CD8-positive, alpha-beta memory T cell (primary cell): ENCODE data around the gene HECTD4. TPM values are rescaled to one million over a fixed set of nuclear protein-coding genes. Genes with fewer than 3 reads are reported as not detected.

ENCODE experiments used
- CTCF ChIA-PET: fragments of 350-600 bp; sonication (Branson Sonifier 250); formaldehyde crosslinking; loops from one replicate; lab custom pipeline; 2021; ENCODE audit warnings: antibody characterized with exemption; lab: Charles Lee
- POLR2A ChIA-PET: fragments of 350-600 bp; sonication (Branson Sonifier 250); formaldehyde crosslinking; loops from one replicate; lab custom pipeline; 2021; ENCODE audit warnings: antibody characterized with exemption; lab: Charles Lee
- DNase-seq, 5 donors: peaks; one replicate each; pipeline versions ENCODE4 v3.0.0 to v3.0.0-alpha.2; 2020 to 2022; ENCODE audit warnings: mixed read lengths in 1 of 5
- H3K27ac ChIP-seq: one replicate; pipeline ENCODE4 v1.7.0; 2013; ENCODE audit warnings: low read depth, mild to moderate bottlenecking, low read length, moderate library complexity
- H3K27me3 ChIP-seq: 2 replicates; pipeline ENCODE4 v1.7.0; 2013; ENCODE audit warnings: low read length, mild to moderate bottlenecking; ENCODE audit not compliant: insufficient read depth, poor library complexity, severe bottlenecking
- H3K36me3 ChIP-seq: 2 replicates; pipeline ENCODE4 v1.7.0; 2013; ENCODE audit warnings: mild to moderate bottlenecking, low read length, moderate library complexity; ENCODE audit not compliant: insufficient read depth
- H3K4me1 ChIP-seq: 2 replicates; pipeline ENCODE4 v1.7.0; 2013; ENCODE audit warnings: mild to moderate bottlenecking, low read length, moderate library complexity; ENCODE audit not compliant: insufficient read depth
- H3K4me3 ChIP-seq: 2 replicates; pipeline ENCODE4 v1.7.0; 2013; ENCODE audit warnings: mild to moderate bottlenecking, low read length
- H3K9me3 ChIP-seq: 2 replicates; pipeline ENCODE4 v1.7.0; 2013; ENCODE audit warnings: mild to moderate bottlenecking, low read length
- H3K27ac Mint-ChIP-seq, 8 donors: one replicate each; pipeline ENCODE4 v1.8.0; 2020 to 2021; ENCODE audit warnings: mixed read lengths in 8 of 8, mild to moderate bottlenecking in 6 of 8, inconsistent platforms in 3 of 8, moderate library complexity in 3 of 8
- H3K27me3 Mint-ChIP-seq, 2 donors: one replicate each; pipeline ENCODE4 v1.8.0; 2020 to 2021; ENCODE audit warnings: mixed read lengths in 2 of 2, mild to moderate bottlenecking in 1 of 2, moderate library complexity in 1 of 2
- H3K36me3 Mint-ChIP-seq, 3 donors: one replicate each; pipeline ENCODE4 v1.8.0; 2020 to 2021; ENCODE audit warnings: mixed read lengths in 3 of 3, inconsistent platforms in 1 of 3, mild to moderate bottlenecking in 1 of 3
- H3K4me1 Mint-ChIP-seq, 3 donors: one replicate each; pipeline ENCODE4 v1.8.0; 2020 to 2021; ENCODE audit warnings: mixed read lengths in 3 of 3, inconsistent platforms in 1 of 3, mild to moderate bottlenecking in 1 of 3
- H3K4me3 Mint-ChIP-seq, 7 donors: one replicate each; pipeline ENCODE4 v1.8.0; 2020 to 2021; ENCODE audit warnings: mixed read lengths in 7 of 7, mild to moderate bottlenecking in 6 of 7, moderate library complexity in 4 of 7, inconsistent platforms in 2 of 7
- H3K9me3 Mint-ChIP-seq, 5 donors: one replicate each; pipeline ENCODE4 v1.8.0; 2020 to 2022; ENCODE audit warnings: mixed read lengths in 5 of 5, mild to moderate bottlenecking in 3 of 5, moderate library complexity in 2 of 5, inconsistent platforms in 1 of 5
- polyA plus RNA-seq: library from polyadenylated mRNA; unstranded; fragments of 300-500 nt; fragmentation: Illumina TruSeq; gene quantifications from one replicate; pipeline ENCODE4 v1.2.3, GENCODE V29; 2021
- total RNA-seq, 2 experiments: library from RNA; stranded (reverse); gene quantifications; one replicate each; pipeline ENCODE4 v1.2.3, GENCODE V29; 2021

HECTD4 gene
- total and polyA plus RNA-seq, 3 experiments from 2014 or later = 3.1 to 32.8 (median 29.7) TPM

DNA sequence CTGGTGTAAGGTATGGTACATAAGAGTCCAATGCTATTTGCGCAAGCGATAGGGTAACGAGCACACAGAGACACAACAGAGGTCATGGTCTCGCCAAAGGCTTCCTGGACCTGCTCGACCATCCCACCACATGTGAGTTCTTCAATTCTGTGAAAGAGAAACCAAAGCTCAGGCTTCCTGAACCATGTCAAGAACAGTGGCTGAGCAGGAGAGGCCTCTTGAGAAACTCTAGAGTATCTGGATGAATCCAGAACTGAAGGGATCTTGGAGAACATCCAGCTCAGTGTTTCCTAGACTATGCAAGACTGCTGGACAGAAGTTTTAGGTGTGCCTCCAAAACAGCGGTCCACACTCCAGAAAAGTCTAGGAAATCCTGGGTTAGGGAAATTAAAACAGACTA is 142.3 kb downstream of the HECTD4 start:
- CTCF ChIA-PET = interaction anchor here (1.1 kb wide), 1 partner anchor 147 kb away, joined by 3 read pairs; no protein-coding TSS in a partner anchor
- Histone ChIP-seq H3K9me3 (no peaks in the 10 kb centered on the region), H3K27me3 (no peaks in the 10 kb centered on the region), H3K36me3 (peaks cover 28% of the 10 kb centered on the region), H3K4me3 (no peak overlapping the region), H3K27ac (no peak overlapping the region), H3K4me1 (no peaks in the 10 kb centered on the region)
- H3K9me3 Mint-ChIP-seq = no peaks in the 10 kb centered on the region
- H3K36me3 Mint-ChIP-seq = peaks cover 0 to 84% (median 31%) of the 10 kb centered on the region in 3 donors
- no peaks in the 10 kb centered on the region for H3K4me1 Mint-ChIP-seq
- no peak overlapping the region for H3K4me3 Mint-ChIP-seq
- H3K27me3 Mint-ChIP-seq = no peaks in the 10 kb centered on the region
- POLR2A ChIA-PET = no interaction called here
- H3K27ac Mint-ChIP-seq = no peak overlapping the region
- DNase-seq = no peak

DNA sequence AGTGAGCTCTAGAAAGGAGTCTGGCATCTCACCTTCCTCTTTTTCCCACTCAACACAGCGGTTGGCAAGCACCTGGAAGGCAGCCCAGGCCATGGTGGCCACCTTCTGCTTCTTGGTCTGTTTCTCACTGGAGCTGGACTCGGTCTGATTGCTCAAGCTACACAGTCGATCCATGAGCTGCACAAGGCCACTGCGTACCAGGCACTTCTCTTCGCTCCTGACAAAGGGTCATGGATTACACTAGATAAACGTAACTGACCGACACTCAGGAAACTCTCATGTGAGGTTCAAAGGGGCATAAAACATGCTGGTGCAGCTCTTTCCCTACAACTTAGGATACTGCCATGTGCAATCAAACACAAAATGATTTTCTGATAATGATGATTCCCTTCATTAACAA is 143.2 kb downstream of the HECTD4 start:
- no peaks in the 10 kb centered on the region for H3K9me3 Mint-ChIP-seq
- H3K36me3 Mint-ChIP-seq = peaks cover 0 to 87% (median 30%) of the 10 kb centered on the region in 3 donors
- Histone ChIP-seq H3K4me1 (no peaks in the 10 kb centered on the region), H3K9me3 (no peaks in the 10 kb centered on the region), H3K4me3 (no peak overlapping the region), H3K27me3 (no peaks in the 10 kb centered on the region), H3K27ac (no peak overlapping the region), H3K36me3 (peaks cover 37% of the 10 kb centered on the region)
- no peak for DNase-seq
- no peak overlapping the region for H3K27ac Mint-ChIP-seq
- no peak overlapping the region for H3K4me3 Mint-ChIP-seq
- H3K4me1 Mint-ChIP-seq = no peaks in the 10 kb centered on the region
- POLR2A ChIA-PET = no interaction called here
- no peaks in the 10 kb centered on the region for H3K27me3 Mint-ChIP-seq
- CTCF ChIA-PET = no interaction called here

DNA sequence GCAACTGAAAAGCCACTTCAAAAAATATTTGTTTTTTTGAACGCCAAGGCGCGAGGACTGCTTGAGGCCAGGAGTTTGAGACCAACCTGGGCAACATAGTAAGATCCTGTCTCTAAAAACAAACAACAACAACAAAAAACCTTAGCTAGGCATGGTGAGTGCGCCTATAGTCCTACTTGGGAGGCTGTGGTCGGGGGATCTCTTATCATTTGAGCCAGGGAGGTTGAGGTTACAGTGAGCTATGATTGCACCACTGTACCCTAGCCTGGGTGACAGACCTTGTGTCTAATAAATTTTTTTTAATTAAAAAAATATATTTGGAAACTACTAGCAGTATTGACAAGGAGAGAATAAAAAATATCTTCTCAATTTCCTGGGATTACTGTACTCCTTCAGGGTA is 143.8 kb downstream of the HECTD4 start:
- Histone ChIP-seq H3K27ac (no peak overlapping the region), H3K27me3 (no peaks in the 10 kb centered on the region), H3K4me3 (no peak overlapping the region), H3K36me3 (peaks cover 39% of the 10 kb centered on the region), H3K9me3 (no peaks in the 10 kb centered on the region), H3K4me1 (no peaks in the 10 kb centered on the region)
- H3K4me3 Mint-ChIP-seq = no peak overlapping the region
- CTCF ChIA-PET = no interaction called here
- H3K9me3 Mint-ChIP-seq = no peaks in the 10 kb centered on the region
- no peaks in the 10 kb centered on the region for H3K4me1 Mint-ChIP-seq
- no peak overlapping the region for H3K27ac Mint-ChIP-seq
- H3K27me3 Mint-ChIP-seq = no peaks in the 10 kb centered on the region
- peaks cover 0 to 87% (median 31%) of the 10 kb centered on the region in 3 donors for H3K36me3 Mint-ChIP-seq
- DNase-seq = no peak
- POLR2A ChIA-PET = no interaction called here

DNA sequence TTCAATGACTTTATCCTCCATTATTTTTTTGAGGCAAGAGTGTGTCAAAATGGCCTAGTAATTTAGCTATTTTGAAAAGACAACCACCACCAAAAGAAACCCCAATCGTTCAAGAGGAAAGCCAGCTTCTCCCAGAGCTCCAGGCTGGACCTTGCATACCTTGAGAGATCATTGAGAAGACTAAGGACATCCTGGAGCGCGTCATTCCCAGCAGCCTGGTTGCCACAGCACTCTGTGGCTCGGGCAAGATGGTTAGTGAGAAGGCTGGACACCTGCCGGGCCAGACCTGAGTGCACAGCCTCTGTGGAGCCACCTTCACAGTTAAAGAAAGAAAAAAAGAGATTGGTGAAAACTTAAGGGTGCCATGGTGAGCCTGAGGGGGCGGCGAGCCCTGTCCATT is 145.4 kb downstream of the HECTD4 start:
- no peak for DNase-seq
- Histone ChIP-seq H3K9me3 (no peaks in the 10 kb centered on the region), H3K4me3 (no peak overlapping the region), H3K27ac (no peak overlapping the region), H3K27me3 (no peaks in the 10 kb centered on the region), H3K4me1 (no peaks in the 10 kb centered on the region), H3K36me3 (peaks cover 36% of the 10 kb centered on the region)
- H3K27me3 Mint-ChIP-seq = no peaks in the 10 kb centered on the region
- H3K4me1 Mint-ChIP-seq = no peaks in the 10 kb centered on the region
- ChIA-PET CTCF (no interaction called here), POLR2A (no interaction called here)
- H3K4me3 Mint-ChIP-seq = no peak overlapping the region
- H3K27ac Mint-ChIP-seq = peak overlapping the region in 1 of 8 donors; percentile 17
- no peaks in the 10 kb centered on the region for H3K9me3 Mint-ChIP-seq
- H3K36me3 Mint-ChIP-seq = peaks cover 0 to 86% (median 28%) of the 10 kb centered on the region in 3 donors

DNA sequence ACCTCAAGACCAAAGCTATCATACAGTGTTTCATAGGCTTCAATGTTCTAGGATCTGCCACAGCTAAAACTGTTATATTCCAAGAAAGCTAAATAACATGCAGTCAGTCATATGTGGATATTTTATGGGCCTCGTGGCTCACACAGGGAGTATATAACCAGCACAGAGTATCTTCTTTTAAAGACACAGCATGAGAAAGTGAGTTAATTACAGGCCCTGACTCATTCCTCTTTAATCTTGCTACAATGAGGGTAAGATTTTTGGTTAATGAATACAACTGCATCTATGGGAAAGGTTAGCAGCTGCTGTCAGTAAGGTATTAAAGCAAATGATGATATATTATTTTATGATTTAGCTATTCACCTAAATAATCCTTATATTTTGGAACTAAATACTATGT is 145.8 kb downstream of the HECTD4 start:
- Mint-ChIP-seq H3K27ac (no peak overlapping the region), H3K4me3 (no peak overlapping the region), H3K36me3 (peaks cover 0 to 86% (median 27%) of the 10 kb centered on the region in 3 donors), H3K27me3 (no peaks in the 10 kb centered on the region), H3K9me3 (no peaks in the 10 kb centered on the region), H3K4me1 (no peaks in the 10 kb centered on the region)
- H3K27ac ChIP-seq = no peak overlapping the region
- POLR2A ChIA-PET = no interaction called here
- H3K4me1 ChIP-seq = no peaks in the 10 kb centered on the region
- no peak for DNase-seq
- H3K27me3 ChIP-seq = no peaks in the 10 kb centered on the region
- peaks cover 36% of the 10 kb centered on the region for H3K36me3 ChIP-seq
- CTCF ChIA-PET = interaction anchor here (1.5 kb wide), 1 partner anchor 151 kb away, joined by 4 read pairs; no protein-coding TSS in a partner anchor
- no peak overlapping the region for H3K4me3 ChIP-seq
- no peaks in the 10 kb centered on the region for H3K9me3 ChIP-seq

DNA sequence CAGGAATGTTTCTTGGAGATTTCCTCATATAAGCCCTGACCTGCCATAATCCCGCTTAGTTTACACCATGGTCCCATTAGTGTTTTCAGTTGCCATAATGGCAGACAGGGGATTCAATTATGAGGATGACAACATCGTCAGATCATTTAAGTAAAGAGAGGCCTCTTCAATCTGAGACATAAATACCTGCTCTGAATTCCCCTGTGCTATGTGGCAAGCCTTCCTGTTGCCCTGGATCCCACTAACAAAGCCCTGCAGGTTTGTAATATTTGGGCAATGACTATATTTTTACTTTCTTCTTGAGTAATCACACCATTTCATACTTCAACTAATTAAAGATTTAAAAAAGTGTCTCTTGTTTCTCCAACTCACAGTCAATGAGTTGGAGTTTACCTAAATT is 147.9 kb downstream of the HECTD4 start:
- no peak overlapping the region for H3K4me3 ChIP-seq
- POLR2A ChIA-PET = no interaction called here
- Mint-ChIP-seq H3K36me3 (peaks cover 0 to 91% (median 40%) of the 10 kb centered on the region in 3 donors), H3K9me3 (no peaks in the 10 kb centered on the region), H3K27ac (peak overlapping the region in 1 of 8 donors; percentile 64), H3K4me3 (no peak overlapping the region), H3K4me1 (no peaks in the 10 kb centered on the region), H3K27me3 (no peaks in the 10 kb centered on the region)
- DNase-seq = no peak
- peaks cover 47% of the 10 kb centered on the region for H3K36me3 ChIP-seq
- CTCF ChIA-PET = no interaction called here
- no peaks in the 10 kb centered on the region for H3K4me1 ChIP-seq
- H3K27me3 ChIP-seq = no peaks in the 10 kb centered on the region
- H3K27ac ChIP-seq = no peak overlapping the region
- H3K9me3 ChIP-seq = no peaks in the 10 kb centered on the region

DNA sequence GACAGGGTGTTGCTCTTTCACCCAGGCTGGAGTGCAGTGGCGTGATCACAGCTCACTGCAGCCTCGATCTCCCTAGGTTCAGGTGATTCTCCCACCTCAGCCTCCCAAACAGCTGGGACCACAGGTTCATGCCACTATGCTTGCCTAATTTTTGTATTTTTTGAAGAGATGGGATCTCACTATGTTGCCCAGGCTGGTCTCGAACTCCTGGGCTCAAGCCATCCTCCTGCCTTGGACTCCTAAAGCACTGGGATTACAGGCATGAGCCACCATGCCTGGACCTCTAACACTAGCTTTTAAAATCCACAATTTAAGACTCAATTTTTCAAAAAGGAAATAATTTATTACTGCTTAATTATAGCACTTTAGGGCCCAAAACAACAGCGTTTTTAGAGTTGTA is 149.0 kb downstream of the HECTD4 start:
- Mint-ChIP-seq H3K36me3 (peaks cover 0 to 91% (median 38%) of the 10 kb centered on the region in 3 donors), H3K9me3 (no peaks in the 10 kb centered on the region), H3K27ac (peak overlapping the region in 1 of 8 donors; percentile 5), H3K27me3 (no peaks in the 10 kb centered on the region), H3K4me3 (no peak overlapping the region), H3K4me1 (no peaks in the 10 kb centered on the region)
- peaks cover 47% of the 10 kb centered on the region for H3K36me3 ChIP-seq
- POLR2A ChIA-PET = no interaction called here
- no peak overlapping the region for H3K4me3 ChIP-seq
- DNase-seq = no peak
- H3K4me1 ChIP-seq = no peaks in the 10 kb centered on the region
- H3K27me3 ChIP-seq = no peaks in the 10 kb centered on the region
- CTCF ChIA-PET = no interaction called here
- no peak overlapping the region for H3K27ac ChIP-seq
- H3K9me3 ChIP-seq = no peaks in the 10 kb centered on the region

DNA sequence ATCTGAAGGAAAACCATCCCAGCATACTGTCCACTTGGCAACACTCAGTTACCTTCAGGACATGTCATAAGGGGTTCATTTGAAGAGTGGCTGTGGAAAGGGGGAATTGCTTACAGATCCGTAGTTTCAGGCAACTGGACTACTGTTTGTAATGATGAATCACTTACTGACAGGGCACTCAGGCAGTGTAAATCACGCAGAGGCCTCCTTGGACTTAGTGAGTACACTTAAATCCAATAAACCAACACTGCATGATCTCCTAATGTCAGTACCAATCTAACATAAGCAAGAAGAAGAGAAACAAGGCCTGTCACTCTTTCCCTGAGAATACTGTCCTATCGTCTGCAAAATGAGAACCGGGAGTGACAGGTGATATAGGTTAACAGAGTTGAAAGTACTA is 152.1 kb downstream of the HECTD4 start:
- ChIA-PET POLR2A (interaction anchor here (0.6 kb wide), 1 partner anchor 158 kb away, joined by 3 read pairs; no protein-coding TSS in a partner anchor), CTCF (no interaction called here)
- no peak overlapping the region for H3K27ac ChIP-seq
- peaks cover 0 to 86% (median 24%) of the 10 kb centered on the region in 3 donors for H3K36me3 Mint-ChIP-seq
- H3K4me1 ChIP-seq = no peaks in the 10 kb centered on the region
- H3K4me3 Mint-ChIP-seq = no peak overlapping the region
- no peak for DNase-seq
- H3K9me3 ChIP-seq = no peaks in the 10 kb centered on the region
- H3K27me3 Mint-ChIP-seq = no peaks in the 10 kb centered on the region
- no peaks in the 10 kb centered on the region for H3K9me3 Mint-ChIP-seq
- no peaks in the 10 kb centered on the region for H3K27me3 ChIP-seq
- H3K4me3 ChIP-seq = no peak overlapping the region
- peaks cover 46% of the 10 kb centered on the region for H3K36me3 ChIP-seq
- no peak overlapping the region for H3K27ac Mint-ChIP-seq
- no peaks in the 10 kb centered on the region for H3K4me1 Mint-ChIP-seq
